ENCODE data around the gene TLE3. TPM values are rescaled to one million over a fixed set of nuclear protein-coding genes. Genes with fewer than 3 reads are reported as not detected.

Gene TLE3
- 28.3 and 38.2 TPM in 2 replicates for total RNA-seq
- 11.0 and 20.5 TPM in 2 replicates for polyA plus RNA-seq

GRCh38 chr15:70097321-70098152, at the start of gene TLE3:
TSS of gene TLE3 (minus strand) at chr15:70097917. CDS start at chr15:70096798, 1,119 bp downstream.
- peak; percentile 98 to 99 for DNase-seq (ENCODE audit: low read depth in 1 of 2, low spot score in 1 of 2)
- Histone ChIP-seq H3K27me3 (peaks cover 14% of the 10 kb centered on the region), H3K4me3 (peak within 1 kb of the TSS; percentile 65), H3K9me3 (ENCODE audit: low read depth) (no peaks in the 10 kb centered on the region), H3K4me1 (ENCODE audit: low read depth) (peaks cover 26% of the 10 kb centered on the region), H3K36me3 (no peaks in the 10 kb centered on the region), H3K27ac (peak within 1 kb of the TSS; percentile 88)
- TF ChIP-seq CTCF (IDR thresholded peaks at IDR 0.05; ENCODE audit: low read depth, low read length): peak; percentile 44

GRCh38 chr15:70147178-70147760, 49.6 kb upstream of the TLE3 start:
- DNase-seq (ENCODE audit: low read depth in 1 of 2, low spot score in 1 of 2): no peak
- no peaks in the 10 kb centered on the region for H3K9me3 ChIP-seq (ENCODE audit: low read depth)
- no peak overlapping the region for H3K4me3 ChIP-seq
- H3K27me3 ChIP-seq: peaks cover 35% of the 10 kb centered on the region
- no peaks in the 10 kb centered on the region for H3K36me3 ChIP-seq
- no peak overlapping the region for H3K27ac ChIP-seq
- TF ChIP-seq CTCF (IDR thresholded peaks at IDR 0.05; ENCODE audit: low read depth, low read length): no peak
- H3K4me1 ChIP-seq (ENCODE audit: low read depth): peaks cover 5% of the 10 kb centered on the region

- Histone ChIP-seq H3K9me3 (ENCODE audit: low read depth) (no peaks in the 10 kb centered on the region), H3K27me3 (peaks cover 35% of the 10 kb centered on the region), H3K36me3 (no peaks in the 10 kb centered on the region), H3K4me3 (no peak overlapping the region), H3K27ac (no peak overlapping the region), H3K4me1 (ENCODE audit: low read depth) (peaks cover 5% of the 10 kb centered on the region)
- DNase-seq (ENCODE audit: low read depth in 1 of 2, low spot score in 1 of 2): no peak
- TF ChIP-seq CTCF (IDR thresholded peaks at IDR 0.05; ENCODE audit: low read depth, low read length): no peak
Observed at GRCh38 chr15:70146771-70147170, 49.1 kb upstream of the TLE3 start.

GRCh38 chr15:70146162-70146561, 48.4 kb upstream of the TLE3 start:
- no peak overlapping the region for H3K4me3 ChIP-seq
- no peak for DNase-seq (ENCODE audit: low read depth in 1 of 2, low spot score in 1 of 2)
- no peak overlapping the region for H3K27ac ChIP-seq
- no peaks in the 10 kb centered on the region for H3K9me3 ChIP-seq (ENCODE audit: low read depth)
- H3K4me1 ChIP-seq (ENCODE audit: low read depth): peaks cover 5% of the 10 kb centered on the region
- no peaks in the 10 kb centered on the region for H3K36me3 ChIP-seq
- no peak for TF ChIP-seq CTCF (IDR thresholded peaks at IDR 0.05; ENCODE audit: low read depth, low read length)
- peaks cover 32% of the 10 kb centered on the region for H3K27me3 ChIP-seq

DNA sequence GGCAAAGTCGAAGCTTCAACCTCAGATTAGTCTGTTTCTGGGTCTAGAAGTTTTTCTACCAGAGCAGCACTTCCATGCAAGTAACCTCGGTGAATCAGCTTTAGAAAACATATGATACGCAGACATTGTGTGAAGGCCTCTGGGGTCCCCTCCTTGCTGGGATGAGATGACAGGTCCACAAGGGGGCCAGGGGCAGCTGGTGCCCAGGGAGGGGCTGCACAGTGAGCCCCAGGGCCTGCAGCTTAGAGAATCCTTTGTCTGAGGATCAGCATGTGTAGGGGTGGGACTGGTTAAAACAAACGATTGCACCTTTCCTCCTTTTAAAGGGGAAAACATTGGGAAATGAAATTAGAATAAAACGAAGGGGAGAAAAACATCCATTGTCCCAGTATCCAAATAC, 47.5 kb upstream of the TLE3 start:
- Histone ChIP-seq H3K9me3 (ENCODE audit: low read depth) (no peaks in the 10 kb centered on the region), H3K27ac (no peak overlapping the region), H3K4me3 (no peak overlapping the region), H3K27me3 (peaks cover 30% of the 10 kb centered on the region), H3K36me3 (no peaks in the 10 kb centered on the region), H3K4me1 (ENCODE audit: low read depth) (peaks cover 5% of the 10 kb centered on the region)
- DNase-seq (ENCODE audit: low read depth in 1 of 2, low spot score in 1 of 2): no peak
- TF ChIP-seq CTCF (IDR thresholded peaks at IDR 0.05; ENCODE audit: low read depth, low read length): no peak
